AG10803 (cell line): ENCODE data around the gene SEPTIN2.

ENCODE experiments used
- DNase-seq: peaks from one replicate; pipeline ENCODE4 v3.0.0; 2010; ENCODE audit warnings: low read depth
- H3K4me3 ChIP-seq: 2 replicates; pipeline ENCODE4 v1.5.1; 2011; ENCODE audit warnings: mild to moderate bottlenecking, low read length, control low read depth
- CTCF ChIP-seq: conservative IDR thresholded peaks from 2 replicates; pipeline ENCODE4 v1.5.1; 2011; ENCODE audit warnings: mild to moderate bottlenecking, low read length, control low read depth, inconsistent platforms

Gene SEPTIN2

GRCh38 chr2:241308832-241309500, 6.8 kb upstream of the SEPTIN2 start:
- no peak overlapping the region for H3K4me3 ChIP-seq
- no peak for DNase-seq
- no peak for TF ChIP-seq CTCF

GRCh38 chr2:241309684-241310117, 6.0 kb upstream of the SEPTIN2 start:
- TF ChIP-seq CTCF = no peak
- peak; percentile 58 for DNase-seq
- H3K4me3 ChIP-seq = no peak overlapping the region

GRCh38 chr2:241310917-241311566, 4.7 kb upstream of the SEPTIN2 start:
- no peak for TF ChIP-seq CTCF
- no peak for DNase-seq
- no peak overlapping the region for H3K4me3 ChIP-seq

GRCh38 chr2:241312082-241312481, 3.6 kb upstream of the SEPTIN2 start:
- H3K4me3 ChIP-seq = no peak overlapping the region
- peak; percentile 76 for DNase-seq
- no peak for TF ChIP-seq CTCF

- TF ChIP-seq CTCF = no peak
- DNase-seq = no peak
- H3K4me3 ChIP-seq = peak overlapping the region; percentile 98
Observed at GRCh38 chr2:241313543-241314095, 2.1 kb upstream of the SEPTIN2 start.

GRCh38 chr2:241314226-241315092, 1.3 kb upstream of the SEPTIN2 start:
- peak; percentile 60 for DNase-seq
- no peak for TF ChIP-seq CTCF
- H3K4me3 ChIP-seq = peak overlapping the region; percentile 98
